Measurements from ENCODE around the gene RAD18. TPM values are rescaled to one million over a fixed set of nuclear protein-coding genes. Genes with fewer than 3 reads are reported as not detected.

RAD18 gene
- total RNA-seq, 1 donor from 2014 or later, result 21.3 TPM

DNA sequence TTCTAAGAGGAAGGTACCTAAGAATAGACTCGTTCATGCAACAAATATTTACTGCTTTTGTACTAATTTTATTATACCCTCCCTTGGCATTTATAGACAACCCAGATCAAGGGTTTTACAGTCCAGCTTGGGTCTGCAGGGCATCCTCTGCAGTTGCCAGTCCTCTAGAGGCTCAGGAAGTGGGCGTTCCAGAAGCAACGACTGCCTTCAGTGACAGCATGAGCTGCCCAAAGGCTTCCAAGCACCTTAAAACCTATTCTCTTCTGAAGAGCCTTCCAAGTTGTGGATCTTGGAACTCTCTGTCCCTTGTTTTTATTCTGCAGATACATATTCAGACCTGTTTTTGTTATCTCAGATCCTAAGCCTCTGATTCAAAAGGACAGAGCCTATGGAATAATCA, 95.6 kb downstream of the RAD18 start:
- Mint-ChIP-seq H3K4me3 (no peak overlapping the region), H3K36me3 (no peaks in the 10 kb centered on the region), H3K9me3 (peaks cover 5% of the 10 kb centered on the region), H3K4me1 (ENCODE audit: unreplicated experiment) (peaks cover 5% of the 10 kb centered on the region), H3K27me3 (no peaks in the 10 kb centered on the region), H3K27ac (no peak overlapping the region)
- DNase-seq (ENCODE audit: extremely low spot score, unreplicated experiment), result no peak
- TF ChIP-seq, protein P1, sequence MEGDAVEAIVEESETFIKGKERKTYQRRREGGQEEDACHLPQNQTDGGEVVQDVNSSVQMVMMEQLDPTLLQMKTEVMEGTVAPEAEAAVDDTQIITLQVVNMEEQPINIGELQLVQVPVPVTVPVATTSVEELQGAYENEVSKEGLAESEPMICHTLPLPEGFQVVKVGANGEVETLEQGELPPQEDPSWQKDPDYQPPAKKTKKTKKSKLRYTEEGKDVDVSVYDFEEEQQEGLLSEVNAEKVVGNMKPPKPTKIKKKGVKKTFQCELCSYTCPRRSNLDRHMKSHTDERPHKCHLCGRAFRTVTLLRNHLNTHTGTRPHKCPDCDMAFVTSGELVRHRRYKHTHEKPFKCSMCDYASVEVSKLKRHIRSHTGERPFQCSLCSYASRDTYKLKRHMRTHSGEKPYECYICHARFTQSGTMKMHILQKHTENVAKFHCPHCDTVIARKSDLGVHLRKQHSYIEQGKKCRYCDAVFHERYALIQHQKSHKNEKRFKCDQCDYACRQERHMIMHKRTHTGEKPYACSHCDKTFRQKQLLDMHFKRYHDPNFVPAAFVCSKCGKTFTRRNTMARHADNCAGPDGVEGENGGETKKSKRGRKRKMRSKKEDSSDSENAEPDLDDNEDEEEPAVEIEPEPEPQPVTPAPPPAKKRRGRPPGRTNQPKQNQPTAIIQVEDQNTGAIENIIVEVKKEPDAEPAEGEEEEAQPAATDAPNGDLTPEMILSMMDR (conservative IDR thresholded peaks at IDR 0.05), result no peak

DNA sequence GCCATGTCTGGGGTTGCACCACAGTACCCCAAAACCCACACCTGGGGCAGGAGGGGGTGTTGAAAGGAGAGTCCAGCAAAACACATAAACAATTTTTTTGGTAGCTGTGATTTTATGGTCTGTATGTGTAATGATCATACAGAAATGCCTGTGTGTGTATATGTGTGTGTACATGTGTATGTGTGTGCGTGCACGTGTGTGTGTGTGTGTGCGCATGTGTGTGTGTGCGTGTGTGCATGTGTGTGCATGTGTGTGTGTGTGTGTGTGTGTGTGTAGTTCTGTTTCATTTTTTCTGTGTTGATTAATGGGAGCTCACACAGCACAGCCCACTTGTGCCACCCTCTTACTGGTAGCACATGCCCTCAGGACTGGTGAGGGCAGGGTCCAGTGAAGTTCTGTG, 97.6 kb downstream of the RAD18 start:
- Mint-ChIP-seq H3K4me3 (no peak overlapping the region), H3K4me1 (ENCODE audit: unreplicated experiment) (no peaks in the 10 kb centered on the region), H3K36me3 (no peaks in the 10 kb centered on the region), H3K27ac (no peak overlapping the region), H3K27me3 (no peaks in the 10 kb centered on the region), H3K9me3 (peaks cover 5% of the 10 kb centered on the region)
- TF ChIP-seq, protein P1 (conservative IDR thresholded peaks at IDR 0.05), result no peak
- DNase-seq (ENCODE audit: extremely low spot score, unreplicated experiment), result no peak

DNA sequence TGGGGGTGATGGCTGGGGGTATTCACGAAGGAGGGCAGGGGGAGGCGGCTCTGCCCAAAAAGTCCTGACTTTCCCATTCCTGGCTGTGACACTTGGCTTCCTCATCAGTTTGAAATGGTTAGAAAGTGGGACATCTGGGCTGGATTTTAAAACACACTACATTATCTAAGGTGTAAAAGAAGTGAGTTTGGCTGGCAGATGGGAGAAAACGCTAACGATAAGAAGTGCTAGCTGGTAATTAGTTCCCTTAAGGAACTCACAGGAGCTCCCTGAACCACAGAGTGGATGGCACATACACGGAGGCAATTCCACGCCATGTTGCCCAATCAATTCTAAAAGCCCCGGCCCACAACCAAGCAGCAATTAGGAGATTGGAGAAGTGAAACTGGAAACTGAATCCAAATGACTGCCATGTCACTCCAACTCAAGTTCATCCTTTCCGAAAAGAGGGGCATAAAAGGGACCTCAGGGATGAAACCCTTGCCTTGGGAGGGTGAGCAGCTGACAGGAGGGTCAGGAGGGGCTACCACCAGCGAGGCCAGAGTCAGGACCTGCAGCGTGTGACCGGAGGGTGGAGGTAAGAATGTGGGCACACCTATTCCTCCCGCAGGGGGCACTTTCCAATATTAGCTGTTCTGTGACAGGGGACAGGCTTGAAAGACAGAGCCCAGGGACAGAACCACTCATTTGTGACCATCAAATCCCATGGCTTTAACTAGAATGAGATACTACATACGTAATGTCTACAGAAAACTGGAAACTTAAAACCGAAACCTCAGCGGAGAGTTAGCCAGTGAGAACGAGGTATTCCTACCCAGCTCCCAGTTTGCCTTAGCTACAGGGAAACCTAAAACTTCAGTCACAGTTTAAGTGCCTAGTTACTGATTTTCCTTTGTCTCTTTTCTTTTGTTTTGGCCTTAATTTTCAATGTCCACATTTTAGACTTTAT, 98.6 kb downstream of the RAD18 start:
- H3K36me3 Mint-ChIP-seq, result no peaks in the 10 kb centered on the region
- no peaks in the 10 kb centered on the region for H3K27me3 Mint-ChIP-seq
- no peak for DNase-seq (ENCODE audit: extremely low spot score, unreplicated experiment)
- no peaks in the 10 kb centered on the region for H3K4me1 Mint-ChIP-seq (ENCODE audit: unreplicated experiment)
- no peaks in the 10 kb centered on the region for H3K9me3 Mint-ChIP-seq
- no peak overlapping the region for H3K27ac Mint-ChIP-seq
- TF ChIP-seq, protein P1 (conservative IDR thresholded peaks at IDR 0.05), result no peak
- no peak overlapping the region for H3K4me3 Mint-ChIP-seq

DNA sequence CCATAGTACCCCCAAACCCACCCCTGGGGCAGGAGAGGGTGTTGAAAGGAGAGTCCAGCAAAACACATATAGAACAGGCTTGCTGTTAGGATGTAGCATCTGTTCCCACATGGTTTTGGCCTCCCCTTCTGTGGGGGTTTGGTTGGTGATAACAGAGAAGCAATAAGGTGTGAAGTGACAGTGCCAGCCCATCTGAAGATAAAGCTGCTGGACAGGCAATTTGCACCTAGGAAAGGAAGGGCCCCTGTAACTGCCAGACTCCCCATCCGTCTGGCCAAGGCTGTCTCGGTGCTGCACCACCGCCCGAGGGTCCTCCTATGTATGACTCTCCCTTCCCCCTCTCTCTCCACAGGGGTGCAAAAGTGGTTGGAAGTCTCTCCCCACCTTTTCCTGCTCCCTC, 99.4 kb downstream of the RAD18 start:
- Mint-ChIP-seq H3K36me3 (no peaks in the 10 kb centered on the region), H3K4me3 (no peak overlapping the region), H3K27ac (no peak overlapping the region), H3K4me1 (ENCODE audit: unreplicated experiment) (no peaks in the 10 kb centered on the region), H3K27me3 (no peaks in the 10 kb centered on the region), H3K9me3 (no peaks in the 10 kb centered on the region)
- no peak for DNase-seq (ENCODE audit: extremely low spot score, unreplicated experiment)
- TF ChIP-seq, protein P1 (conservative IDR thresholded peaks at IDR 0.05), result no peak

DNA sequence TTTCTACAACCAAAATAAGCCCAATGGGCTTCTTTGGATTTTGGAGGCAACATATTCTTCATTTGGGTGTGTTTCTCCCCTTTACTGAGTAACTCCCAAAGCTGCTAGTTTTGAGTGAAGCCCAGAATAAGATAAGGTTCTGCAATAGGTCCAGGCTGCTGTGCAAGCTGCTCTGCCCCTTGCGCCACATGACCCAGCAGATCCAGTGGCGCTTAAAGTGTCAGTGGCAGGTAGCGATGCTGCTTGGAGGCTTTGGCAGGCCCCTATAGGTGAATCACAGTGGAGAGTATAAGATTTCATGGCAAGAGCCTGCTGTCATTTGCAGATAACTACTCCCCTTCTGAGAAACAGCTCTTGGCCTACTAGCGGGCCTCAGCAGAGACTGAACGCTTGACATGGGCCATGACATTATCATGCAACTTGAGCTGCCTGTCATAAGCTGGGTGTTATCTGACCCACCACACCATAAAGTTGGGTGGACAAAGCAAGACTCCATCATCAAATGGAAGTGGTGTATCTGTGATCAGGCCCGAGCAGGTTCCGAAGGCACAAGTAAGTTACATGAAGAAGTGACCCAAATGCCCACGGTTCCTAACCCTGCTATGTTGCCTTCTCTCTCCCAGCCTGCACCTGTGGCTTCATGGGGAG, 105.4 kb downstream of the RAD18 start:
- H3K4me1 Mint-ChIP-seq (ENCODE audit: unreplicated experiment), result no peaks in the 10 kb centered on the region
- no peak for DNase-seq (ENCODE audit: extremely low spot score, unreplicated experiment)
- H3K27ac Mint-ChIP-seq, result no peak overlapping the region
- no peaks in the 10 kb centered on the region for H3K9me3 Mint-ChIP-seq
- TF ChIP-seq, protein P1 (conservative IDR thresholded peaks at IDR 0.05), result no peak
- no peak overlapping the region for H3K4me3 Mint-ChIP-seq
- peaks cover 6% of the 10 kb centered on the region for H3K36me3 Mint-ChIP-seq
- no peaks in the 10 kb centered on the region for H3K27me3 Mint-ChIP-seq
